ENCODE results near the gene KITLG.
"Not testable (repeated sequence)": the region's sequence is repeated elsewhere in the genome, so short reads cannot be mapped to it uniquely, and the experiment has no call there.

KITLG gene

DNA sequence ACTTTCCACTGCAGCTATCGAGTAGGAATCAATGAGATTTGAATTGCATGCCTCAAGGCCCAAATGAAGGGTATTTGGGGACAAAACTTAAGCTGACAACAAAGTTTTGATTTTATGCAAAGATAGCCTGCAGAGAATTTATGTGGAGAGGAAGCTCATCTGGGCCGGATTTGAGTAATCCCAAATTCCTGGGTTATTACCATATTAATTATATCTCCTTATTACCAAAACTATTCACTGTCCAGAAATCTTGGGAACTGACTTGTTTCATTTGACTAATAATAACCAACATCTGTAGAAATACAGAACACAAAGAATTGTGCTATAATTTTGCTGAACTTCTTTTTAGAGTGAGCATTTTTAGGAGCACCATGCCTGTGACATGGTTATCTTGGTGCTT is 70.4 kb downstream of the KITLG start:
- Histone ChIP-seq H2BK120ac (ENCODE audit: insufficient read depth, low read length, poor library complexity) (no peak overlapping the region), H3K18ac (ENCODE audit: low read length) (no peak overlapping the region), H3K4ac (ENCODE audit: low read depth, low read length) (no peak overlapping the region), H3K36me3 (ENCODE audit: control insufficient read depth in 1 of 2, insufficient read depth in 2 of 2, low read length in 2 of 2) (no peaks in the 10 kb centered on the region), H4K12ac (ENCODE audit: low read depth, low read length) (no peak overlapping the region), H3K79me1 (ENCODE audit: low read length) (no peaks in the 10 kb centered on the region), H3K4me2 (ENCODE audit: low read length) (no peak overlapping the region), H3K79me2 (ENCODE audit: control insufficient read depth, insufficient read depth, low read length, poor library complexity) (no peaks in the 10 kb centered on the region), H2AK5ac (ENCODE audit: low read length) (no peak overlapping the region), H2AFZ (ENCODE audit: insufficient read depth, low read length, poor library complexity) (no peak overlapping the region), H3K23ac (ENCODE audit: low read length) (no peak overlapping the region), H3K9ac (ENCODE audit: low read length) (no peak overlapping the region), H4K8ac (ENCODE audit: low read depth, low read length) (no peak overlapping the region), H3K4me1 (ENCODE audit: control insufficient read depth in 1 of 2, insufficient read depth in 2 of 2, low read length in 2 of 2) (no peaks in the 10 kb centered on the region), H3K9me3 (ENCODE audit: insufficient read depth, low read depth, low read length) (no peaks in the 10 kb centered on the region), H2BK5ac (ENCODE audit: low read depth, low read length, poor library complexity) (no peak overlapping the region), H3K14ac (ENCODE audit: low read length) (no peak overlapping the region), H3K27ac (ENCODE audit: low read depth, low read length) (no peak overlapping the region), H3K4me3 (ENCODE audit: low read depth, low read length) (no peak overlapping the region), H3K27me3 (ENCODE audit: insufficient read depth, low read length) (no peaks in the 10 kb centered on the region), H4K91ac (ENCODE audit: low read depth, low read length) (no peak overlapping the region), H2BK12ac (ENCODE audit: low read length) (no peak overlapping the region)
- DNase-seq, result no peak
- no CpG with 5 or more reads among the region's 2 CpGs for WGBS (ENCODE audit: extremely low coverage, insufficient coverage, insufficient read length)

DNA sequence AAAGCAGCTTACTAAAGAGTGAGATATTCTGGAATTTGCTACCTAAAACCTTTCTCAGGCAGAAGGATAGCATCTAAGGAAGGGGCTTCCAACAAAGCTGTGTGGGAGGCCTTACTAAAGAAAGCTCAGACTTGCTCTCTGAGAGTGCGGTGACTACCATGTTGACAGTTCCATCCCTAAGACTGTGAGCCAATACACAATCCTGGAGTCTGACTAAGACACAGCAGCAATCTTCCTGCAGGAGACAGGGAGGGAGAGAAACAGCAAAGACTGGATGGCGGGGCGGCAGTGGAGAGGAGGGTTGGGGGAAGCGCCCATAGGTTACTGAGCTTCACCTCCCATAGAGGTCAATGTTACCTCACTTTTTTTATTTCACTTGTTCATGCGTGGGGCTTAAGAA is 70.9 kb downstream of the KITLG start:
- Histone ChIP-seq H3K4me1 (ENCODE audit: control insufficient read depth in 1 of 2, insufficient read depth in 2 of 2, low read length in 2 of 2) (no peaks in the 10 kb centered on the region), H3K9ac (ENCODE audit: low read length) (no peak overlapping the region), H3K4ac (ENCODE audit: low read depth, low read length) (no peak overlapping the region), H3K27ac (ENCODE audit: low read depth, low read length) (no peak overlapping the region), H4K8ac (ENCODE audit: low read depth, low read length) (no peak overlapping the region), H3K27me3 (ENCODE audit: insufficient read depth, low read length) (no peaks in the 10 kb centered on the region), H2BK120ac (ENCODE audit: insufficient read depth, low read length, poor library complexity) (no peak overlapping the region), H2AFZ (ENCODE audit: insufficient read depth, low read length, poor library complexity) (no peak overlapping the region), H3K23ac (ENCODE audit: low read length) (no peak overlapping the region), H3K4me2 (ENCODE audit: low read length) (no peak overlapping the region), H3K79me1 (ENCODE audit: low read length) (no peaks in the 10 kb centered on the region), H3K4me3 (ENCODE audit: low read depth, low read length) (no peak overlapping the region), H2BK5ac (ENCODE audit: low read depth, low read length, poor library complexity) (no peak overlapping the region), H2BK12ac (ENCODE audit: low read length) (no peak overlapping the region), H3K9me3 (ENCODE audit: insufficient read depth, low read depth, low read length) (no peaks in the 10 kb centered on the region), H4K12ac (ENCODE audit: low read depth, low read length) (no peak overlapping the region), H3K79me2 (ENCODE audit: control insufficient read depth, insufficient read depth, low read length, poor library complexity) (no peaks in the 10 kb centered on the region), H3K36me3 (ENCODE audit: control insufficient read depth in 1 of 2, insufficient read depth in 2 of 2, low read length in 2 of 2) (no peaks in the 10 kb centered on the region), H2AK5ac (ENCODE audit: low read length) (no peak overlapping the region), H4K91ac (ENCODE audit: low read depth, low read length) (no peak overlapping the region), H3K14ac (ENCODE audit: low read length) (no peak overlapping the region), H3K18ac (ENCODE audit: low read length) (no peak overlapping the region)
- DNase-seq, result no peak
- WGBS (ENCODE audit: extremely low coverage, insufficient coverage, insufficient read length), result no CpG with 5 or more reads among the region's 5 CpGs

DNA sequence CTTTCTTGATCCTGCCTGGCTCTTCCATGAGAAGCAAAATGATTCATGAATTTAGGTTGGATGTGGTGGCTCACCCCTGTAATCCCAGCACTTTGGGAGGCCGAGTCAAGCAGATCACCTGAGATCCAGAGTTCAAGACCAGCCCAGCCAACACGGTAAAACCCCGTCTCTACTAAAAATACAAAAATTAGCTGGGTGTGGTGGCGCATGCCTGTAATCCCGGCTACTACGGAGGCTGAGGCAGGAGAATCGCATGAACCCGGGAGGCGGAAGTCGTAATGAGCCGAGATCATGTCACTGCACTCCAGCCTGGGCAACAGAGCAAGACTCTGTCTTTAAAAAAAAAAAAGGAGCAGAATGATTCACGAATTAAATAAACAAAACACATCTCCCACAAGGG is 72.4 kb downstream of the KITLG start:
- not testable (repeated sequence) for H3K9me3 ChIP-seq (ENCODE audit: insufficient read depth, low read depth, low read length); DNase-seq; H3K4me1 ChIP-seq (ENCODE audit: control insufficient read depth in 1 of 2, insufficient read depth in 2 of 2, low read length in 2 of 2); H3K4me3 ChIP-seq (ENCODE audit: low read depth, low read length); H2AK5ac ChIP-seq (ENCODE audit: low read length); H3K9ac ChIP-seq (ENCODE audit: low read length); H3K27ac ChIP-seq (ENCODE audit: low read depth, low read length); H4K12ac ChIP-seq (ENCODE audit: low read depth, low read length); H3K18ac ChIP-seq (ENCODE audit: low read length); H2BK5ac ChIP-seq (ENCODE audit: low read depth, low read length, poor library complexity); H3K27me3 ChIP-seq (ENCODE audit: insufficient read depth, low read length); H2BK12ac ChIP-seq (ENCODE audit: low read length); H2AFZ ChIP-seq (ENCODE audit: insufficient read depth, low read length, poor library complexity); H3K36me3 ChIP-seq (ENCODE audit: control insufficient read depth in 1 of 2, insufficient read depth in 2 of 2, low read length in 2 of 2); H3K23ac ChIP-seq (ENCODE audit: low read length); H4K91ac ChIP-seq (ENCODE audit: low read depth, low read length); H3K4ac ChIP-seq (ENCODE audit: low read depth, low read length); H3K79me1 ChIP-seq (ENCODE audit: low read length); H3K79me2 ChIP-seq (ENCODE audit: control insufficient read depth, insufficient read depth, low read length, poor library complexity); H3K4me2 ChIP-seq (ENCODE audit: low read length); H2BK120ac ChIP-seq (ENCODE audit: insufficient read depth, low read length, poor library complexity); H4K8ac ChIP-seq (ENCODE audit: low read depth, low read length); H3K14ac ChIP-seq (ENCODE audit: low read length)
- WGBS (ENCODE audit: extremely low coverage, insufficient coverage, insufficient read length), result no CpG with 5 or more reads among the region's 12 CpGs

DNA sequence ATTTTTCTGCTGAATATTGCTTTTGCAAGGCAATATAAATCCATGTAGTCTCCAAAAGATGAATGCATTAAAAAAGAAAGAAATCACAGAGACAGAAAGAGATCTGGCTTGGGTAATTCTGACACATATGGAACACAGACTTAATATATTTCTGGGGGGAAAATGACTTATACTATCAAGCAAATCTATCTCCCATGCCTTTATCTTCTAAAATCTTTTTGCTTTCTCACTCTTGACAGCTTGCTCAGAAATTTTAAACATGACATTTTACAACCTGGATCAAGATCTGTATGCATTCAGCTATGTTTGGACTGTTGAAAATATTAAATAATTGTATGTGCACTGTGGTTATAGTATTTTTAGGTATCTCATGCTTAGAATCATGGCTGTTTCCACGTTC is 73.0 kb downstream of the KITLG start:
- H2AFZ ChIP-seq (ENCODE audit: insufficient read depth, low read length, poor library complexity), result no peak overlapping the region
- no peak for DNase-seq
- no peak overlapping the region for H4K8ac ChIP-seq (ENCODE audit: low read depth, low read length)
- no peak overlapping the region for H3K4ac ChIP-seq (ENCODE audit: low read depth, low read length)
- no peak overlapping the region for H3K14ac ChIP-seq (ENCODE audit: low read length)
- H3K4me3 ChIP-seq (ENCODE audit: low read depth, low read length), result no peak overlapping the region
- H2BK120ac ChIP-seq (ENCODE audit: insufficient read depth, low read length, poor library complexity), result no peak overlapping the region
- no peaks in the 10 kb centered on the region for H3K4me1 ChIP-seq (ENCODE audit: control insufficient read depth in 1 of 2, insufficient read depth in 2 of 2, low read length in 2 of 2)
- no peak overlapping the region for H3K18ac ChIP-seq (ENCODE audit: low read length)
- no peak overlapping the region for H4K91ac ChIP-seq (ENCODE audit: low read depth, low read length)
- H3K79me1 ChIP-seq (ENCODE audit: low read length), result no peaks in the 10 kb centered on the region
- H3K36me3 ChIP-seq (ENCODE audit: control insufficient read depth in 1 of 2, insufficient read depth in 2 of 2, low read length in 2 of 2), result no peaks in the 10 kb centered on the region
- no peak overlapping the region for H3K9ac ChIP-seq (ENCODE audit: low read length)
- no peak overlapping the region for H2BK5ac ChIP-seq (ENCODE audit: low read depth, low read length, poor library complexity)
- H3K23ac ChIP-seq (ENCODE audit: low read length), result no peak overlapping the region
- no peak overlapping the region for H2BK12ac ChIP-seq (ENCODE audit: low read length)
- H2AK5ac ChIP-seq (ENCODE audit: low read length), result no peak overlapping the region
- no peak overlapping the region for H3K27ac ChIP-seq (ENCODE audit: low read depth, low read length)
- no peak overlapping the region for H4K12ac ChIP-seq (ENCODE audit: low read depth, low read length)
- no peaks in the 10 kb centered on the region for H3K27me3 ChIP-seq (ENCODE audit: insufficient read depth, low read length)
- no CpG with 5 or more reads among the region's 1 CpG for WGBS (ENCODE audit: extremely low coverage, insufficient coverage, insufficient read length)
- H3K9me3 ChIP-seq (ENCODE audit: insufficient read depth, low read depth, low read length), result no peaks in the 10 kb centered on the region
- H3K79me2 ChIP-seq (ENCODE audit: control insufficient read depth, insufficient read depth, low read length, poor library complexity), result no peaks in the 10 kb centered on the region
- no peak overlapping the region for H3K4me2 ChIP-seq (ENCODE audit: low read length)
